Measurements from ENCODE around the gene ZDHHC5. TPM values are rescaled to one million over a fixed set of nuclear protein-coding genes. Genes with fewer than 3 reads are reported as not detected.

The ZDHHC5 gene
- total and polyA plus RNA-seq, 2 of the 4 experiments (the other 2 are of a cell fraction), result 19.4 to 45.7 TPM

- TF ChIP-seq RCOR1 (IDR thresholded peaks at IDR 0.05; ENCODE audit: insufficient replicate concordance, low read length), result no peak
- no peak for TF ChIP-seq FOS (IDR thresholded peaks at IDR 0.05; ENCODE audit: low read depth, low read length)
Measured at GRCh38 chr11:57618438-57618837, 49.5 kb upstream of the ZDHHC5 start (continued).

- H3K9me1 ChIP-seq (ENCODE audit: insufficient read depth, low read length), result no peaks in the 10 kb centered on the region
- no CpG with 5 or more reads among the region's 2 CpGs for whole genome bisulfite sequencing, 2 experiments (ENCODE audit: extremely low coverage in 2 of 2, insufficient read length in 1 of 2)
- H2AFZ ChIP-seq (replicated peaks; ENCODE audit: low read length, poor library complexity), result no peak overlapping the region
- no peaks in the 10 kb centered on the region; the same call in 1 of the 2 replicates for H3K27me3 ChIP-seq (ENCODE audit: control insufficient read depth, insufficient read depth, low read length)
- H4K5ac ChIP-seq (ENCODE audit: low read depth, low read length), result no peak overlapping the region
- DNase-seq (no peak), ATAC-seq (ENCODE audit: low read depth) (no peak)
- BruUV-seq (replicated peaks), result no TSS peak
- intact Hi-C loops (cut with micrococcal nuclease), result no loop called here
- dilution Hi-C loops (cut with HindIII; ENCODE audit: low sequenced_read_pairs, unreplicated experiment), result no loop called here
- no peaks in the 10 kb centered on the region for H3K4me1 ChIP-seq (ENCODE audit: control insufficient read depth, insufficient read depth, low read length)
- H4K8ac ChIP-seq (ENCODE audit: low read depth in 2 of 2, low read length in 2 of 2), result no peak overlapping the region
- no peak overlapping the region for H3K9ac ChIP-seq (ENCODE audit: low read depth, low read length)
- POLR2A ChIA-PET (ENCODE audit: unreplicated experiment), result no interaction called here
- H2AK9ac ChIP-seq (replicated peaks; ENCODE audit: low read depth, low read length, poor library complexity), result no peak overlapping the region
- H3K23ac ChIP-seq (ENCODE audit: low read depth, low read length), result no peak overlapping the region
- in situ Hi-C loops (cut with MboI; ENCODE audit: low sequenced_read_pairs), result no loop called here
- H4K20me1 ChIP-seq (ENCODE audit: insufficient read depth, low read length), result no peaks in the 10 kb centered on the region
- no peak overlapping the region for H3K14ac ChIP-seq (replicated peaks; ENCODE audit: low read depth, low read length)
- no peak overlapping the region for H3K56ac ChIP-seq (ENCODE audit: extremely low read depth, insufficient read depth, low read length)
- CTCF ChIA-PET, result no interaction called here
- no peak overlapping the region for H2AK5ac ChIP-seq (ENCODE audit: low read depth, low read length)
- no peak overlapping the region for H2BK20ac ChIP-seq (ENCODE audit: low read depth, low read length)
- no peak overlapping the region for H3K4me3 ChIP-seq (ENCODE audit: insufficient read depth, low read depth, low read length)
- H2BK15ac ChIP-seq (ENCODE audit: low read depth, low read length), result no peak overlapping the region
- H2BK120ac ChIP-seq (ENCODE audit: low read depth, low read length), result no peak overlapping the region
- H3K4me2 ChIP-seq (ENCODE audit: low read depth, low read length), result no peak overlapping the region
- H3K27ac ChIP-seq (ENCODE audit: insufficient read depth, low read length), result no peak overlapping the region
- no peak overlapping the region for H2BK5ac ChIP-seq (ENCODE audit: low read depth, low read length, poor library complexity, severe bottlenecking)
- peaks cover 2% of the 10 kb centered on the region; the same call in 1 of the 2 replicates for H3K36me3 ChIP-seq (ENCODE audit: control insufficient read depth, insufficient read depth, low read length)
- H3K4ac ChIP-seq (ENCODE audit: low read depth, low read length), result no peak overlapping the region
- H3K9me3 ChIP-seq (ENCODE audit: control insufficient read depth, insufficient read depth, low read length), result peaks cover 4% of the 10 kb centered on the region; the same call in 1 of the 2 replicates
- no peak overlapping the region for H4K91ac ChIP-seq (ENCODE audit: insufficient read depth, low read depth, low read length)
- H3K79me1 ChIP-seq (ENCODE audit: low read depth in 1 of 2, low read length in 2 of 2), result no peaks in the 10 kb centered on the region
- no peak overlapping the region for H3K18ac ChIP-seq (ENCODE audit: low read depth, low read length)
- TF ChIP-seq CTCF (conservative IDR thresholded peaks at IDR 0.05; ENCODE audit: low read depth, low read length), result no peak
- no peak for TF ChIP-seq FOS (IDR thresholded peaks at IDR 0.05; ENCODE audit: low read depth, low read length)
- no peak for TF ChIP-seq ELK1 (IDR thresholded peaks at IDR 0.05; ENCODE audit: borderline replicate concordance, low read depth, low read length)
- no peak for TF ChIP-seq MAFK (IDR thresholded peaks at IDR 0.05; ENCODE audit: low read depth, low read length)
- TF ChIP-seq USF2 (IDR thresholded peaks at IDR 0.05; ENCODE audit: low read depth, low read length), result no peak
- TF ChIP-seq RAD21 (IDR thresholded peaks at IDR 0.05; ENCODE audit: low read length), result no peak
- TF ChIP-seq CHD1 (IDR thresholded peaks at IDR 0.05; ENCODE audit: low read depth, low read length), result no peak
- no peak for TF ChIP-seq MAZ (IDR thresholded peaks at IDR 0.05; ENCODE audit: borderline replicate concordance, low read depth, low read length)
- TF ChIP-seq RCOR1 (IDR thresholded peaks at IDR 0.05; ENCODE audit: insufficient replicate concordance, low read length), result no peak
- no peak for TF ChIP-seq POLR2A (IDR thresholded peaks at IDR 0.05; ENCODE audit: low read depth, low read length)
- TF ChIP-seq BHLHE40 (IDR thresholded peaks at IDR 0.05; ENCODE audit: low read depth, low read length), result no peak
- TF ChIP-seq NFE2L2 (IDR thresholded peaks at IDR 0.05; ENCODE audit: low read depth, low read length), result no peak
- TF ChIP-seq CEBPB (IDR thresholded peaks at IDR 0.05; ENCODE audit: low read depth, low read length), result no peak
- TF ChIP-seq RFX5 (IDR thresholded peaks at IDR 0.05; ENCODE audit: low read depth, low read length), result no peak
- TF ChIP-seq MXI1 (IDR thresholded peaks at IDR 0.05; ENCODE audit: borderline replicate concordance, low read depth, low read length), result no peak
Measured at GRCh38 chr11:57619331-57619730, 48.6 kb upstream of the ZDHHC5 start.
